Measurements from ENCODE around the gene IQGAP1. TPM values are rescaled to one million over a fixed set of nuclear protein-coding genes. Genes with fewer than 3 reads are reported as not detected.
A peak's percentile ranks its signal among the peaks of the same experiment; 100 is the strongest.

IQGAP1 gene
- total RNA-seq, 1 donor from 2014 or later: 47.6 TPM

GRCh38 chr15:90422936-90423335 lies 34.9 kb downstream of the IQGAP1 start:
- intact Hi-C loops (cut with DNase I): loop anchor here (5.0 kb wide), 1 partner anchor 36 kb away; the partner anchor contains the start of gene IQGAP1
- ATAC-seq (no peak), DNase-seq (ENCODE audit: missing footprints) (no peak)

GRCh38 chr15:90423801-90424319 lies 35.8 kb downstream of the IQGAP1 start:
- DNase-seq (ENCODE audit: missing footprints) (no peak), ATAC-seq (no peak)
- intact Hi-C loops (cut with DNase I): loop anchor here (5.0 kb wide), 1 partner anchor 37 kb away; the partner anchor contains the start of gene IQGAP1

- intact Hi-C loops (cut with DNase I): no loop called here
- peak; percentile 34 for ATAC-seq
- DNase-seq (ENCODE audit: missing footprints): no peak
Observed at GRCh38 chr15:90425726-90426346, 37.8 kb downstream of the IQGAP1 start.

- no peak for DNase-seq (ENCODE audit: missing footprints)
- intact Hi-C loops (cut with DNase I): no loop called here
- no peak for ATAC-seq
Observed at GRCh38 chr15:90427185-90427584, 39.1 kb downstream of the IQGAP1 start.

- intact Hi-C loops (cut with DNase I): no loop called here
- no peak for ATAC-seq
Observed at GRCh38 chr15:90432253-90432652, 44.2 kb downstream of the IQGAP1 start.

GRCh38 chr15:90435652-90436337 lies 47.8 kb downstream of the IQGAP1 start:
- DNase-seq (ENCODE audit: missing footprints) (no peak), ATAC-seq (no peak)
- intact Hi-C loops (cut with DNase I): no loop called here

More at GRCh38 chr15:90432253-90432652, 44.2 kb downstream of the IQGAP1 start:
- no peak for DNase-seq (ENCODE audit: missing footprints)

GRCh38 chr15:90436952-90437351 lies 48.9 kb downstream of the IQGAP1 start:
- ATAC-seq (no peak), DNase-seq (ENCODE audit: missing footprints) (no peak)
- intact Hi-C loops (cut with DNase I): no loop called here

GRCh38 chr15:90437516-90437915 lies 49.5 kb downstream of the IQGAP1 start:
- intact Hi-C loops (cut with DNase I): no loop called here
- ATAC-seq (no peak), DNase-seq (ENCODE audit: missing footprints) (no peak)

GRCh38 chr15:90439946-90440345 lies 51.9 kb downstream of the IQGAP1 start:
- DNase-seq (ENCODE audit: missing footprints) (no peak), ATAC-seq (no peak)
- intact Hi-C loops (cut with DNase I): no loop called here

- DNase-seq (ENCODE audit: missing footprints) (no peak), ATAC-seq (no peak)
- intact Hi-C loops (cut with DNase I): no loop called here
Observed at GRCh38 chr15:90441027-90441426, 53.0 kb downstream of the IQGAP1 start.

GRCh38 chr15:90442423-90442822 lies 54.4 kb downstream of the IQGAP1 start:
- intact Hi-C loops (cut with DNase I): no loop called here
- DNase-seq (ENCODE audit: missing footprints) (no peak), ATAC-seq (no peak)

GRCh38 chr15:90449206-90449735 lies 61.2 kb downstream of the IQGAP1 start:
- DNase-seq (ENCODE audit: missing footprints) (no peak), ATAC-seq (no peak)
- intact Hi-C loops (cut with DNase I): no loop called here

- ATAC-seq (no peak), DNase-seq (ENCODE audit: missing footprints) (no peak)
- intact Hi-C loops (cut with DNase I): no loop called here
Observed at GRCh38 chr15:90451053-90451850, 63.2 kb downstream of the IQGAP1 start.

- ATAC-seq (no peak), DNase-seq (ENCODE audit: missing footprints) (no peak)
- intact Hi-C loops (cut with DNase I): no loop called here
Observed at GRCh38 chr15:90456236-90456635, 68.2 kb downstream of the IQGAP1 start.

GRCh38 chr15:90458061-90458460 lies 70.0 kb downstream of the IQGAP1 start:
- no peak for ATAC-seq
- intact Hi-C loops (cut with DNase I): no loop called here
- no peak for DNase-seq (ENCODE audit: missing footprints)

GRCh38 chr15:90459368-90459767 lies 71.3 kb downstream of the IQGAP1 start:
- ATAC-seq (no peak), DNase-seq (ENCODE audit: missing footprints) (no peak)

GRCh38 chr15:90460142-90460824 lies 72.2 kb downstream of the IQGAP1 start:
- ATAC-seq: no peak
- DNase-seq (ENCODE audit: missing footprints): no peak
- intact Hi-C loops (cut with DNase I): no loop called here

More at GRCh38 chr15:90459368-90459767, 71.3 kb downstream of the IQGAP1 start:
- intact Hi-C loops (cut with DNase I): no loop called here

GRCh38 chr15:90463381-90463780 lies 75.3 kb downstream of the IQGAP1 start:
- DNase-seq (ENCODE audit: missing footprints): no peak
- intact Hi-C loops (cut with DNase I): no loop called here
- peak; percentile 71 for ATAC-seq
